ENCODE measurements around the gene CD300LD.

CD300LD gene

DNA sequence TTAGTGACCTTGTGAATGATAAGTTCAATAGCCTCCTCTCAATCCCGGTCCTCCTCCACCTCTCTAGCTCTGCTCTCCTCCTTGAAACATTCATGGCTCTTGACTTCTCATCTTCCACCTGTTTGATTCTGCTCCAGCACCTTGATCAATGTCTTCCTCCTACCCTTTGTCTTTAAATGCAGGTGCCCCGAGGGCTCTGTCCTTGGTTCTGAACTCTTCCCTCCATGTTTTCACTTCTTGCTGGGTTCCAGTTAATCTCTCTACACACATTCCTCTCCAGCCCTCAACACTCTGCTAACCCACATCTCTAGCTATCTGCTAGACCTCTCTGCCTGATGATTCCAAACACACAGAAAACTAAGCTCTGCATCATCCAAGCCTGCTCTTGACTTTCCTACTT lies 18.0 kb upstream of the CD300LD start:
- Mint-ChIP-seq H3K27me3 (ENCODE audit: low read depth) (peaks cover 23% of the 10 kb centered on the region), H3K4me1 (no peaks in the 10 kb centered on the region), H3K4me3 (no peak overlapping the region), H3K9me3 (peaks cover 3% of the 10 kb centered on the region), H3K27ac (no peak overlapping the region), H3K36me3 (ENCODE audit: low read depth) (no peaks in the 10 kb centered on the region)
- TF ChIP-seq, protein P1, sequence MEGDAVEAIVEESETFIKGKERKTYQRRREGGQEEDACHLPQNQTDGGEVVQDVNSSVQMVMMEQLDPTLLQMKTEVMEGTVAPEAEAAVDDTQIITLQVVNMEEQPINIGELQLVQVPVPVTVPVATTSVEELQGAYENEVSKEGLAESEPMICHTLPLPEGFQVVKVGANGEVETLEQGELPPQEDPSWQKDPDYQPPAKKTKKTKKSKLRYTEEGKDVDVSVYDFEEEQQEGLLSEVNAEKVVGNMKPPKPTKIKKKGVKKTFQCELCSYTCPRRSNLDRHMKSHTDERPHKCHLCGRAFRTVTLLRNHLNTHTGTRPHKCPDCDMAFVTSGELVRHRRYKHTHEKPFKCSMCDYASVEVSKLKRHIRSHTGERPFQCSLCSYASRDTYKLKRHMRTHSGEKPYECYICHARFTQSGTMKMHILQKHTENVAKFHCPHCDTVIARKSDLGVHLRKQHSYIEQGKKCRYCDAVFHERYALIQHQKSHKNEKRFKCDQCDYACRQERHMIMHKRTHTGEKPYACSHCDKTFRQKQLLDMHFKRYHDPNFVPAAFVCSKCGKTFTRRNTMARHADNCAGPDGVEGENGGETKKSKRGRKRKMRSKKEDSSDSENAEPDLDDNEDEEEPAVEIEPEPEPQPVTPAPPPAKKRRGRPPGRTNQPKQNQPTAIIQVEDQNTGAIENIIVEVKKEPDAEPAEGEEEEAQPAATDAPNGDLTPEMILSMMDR (IDR thresholded peaks at IDR 0.05; ENCODE audit: unreplicated experiment in 3 of 3): no peak

DNA sequence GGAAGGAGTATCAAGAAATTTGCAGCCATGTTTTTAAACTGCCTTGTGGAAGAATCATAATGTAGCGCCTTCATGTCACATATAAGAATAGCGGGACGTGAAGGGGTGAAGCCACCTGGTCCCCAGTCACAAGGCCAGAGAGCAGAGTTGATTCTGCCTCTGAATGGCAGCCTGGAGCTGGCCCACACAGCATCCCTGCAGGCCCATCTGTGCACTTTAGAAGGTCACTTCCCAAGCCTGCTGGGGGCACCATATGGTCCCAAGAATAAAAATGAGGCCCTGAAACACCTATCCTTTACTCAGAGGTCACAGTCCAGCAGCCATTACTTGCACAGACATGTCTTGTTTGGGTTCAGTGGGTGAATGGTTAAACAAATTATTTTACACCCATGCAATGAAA lies 16.4 kb upstream of the CD300LD start:
- H3K27ac Mint-ChIP-seq: no peak overlapping the region
- H3K4me3 Mint-ChIP-seq: no peak overlapping the region
- H3K9me3 Mint-ChIP-seq: peaks cover 3% of the 10 kb centered on the region
- peaks cover 21% of the 10 kb centered on the region for H3K27me3 Mint-ChIP-seq (ENCODE audit: low read depth)
- no peaks in the 10 kb centered on the region for H3K36me3 Mint-ChIP-seq (ENCODE audit: low read depth)
- H3K4me1 Mint-ChIP-seq: no peaks in the 10 kb centered on the region
- TF ChIP-seq, protein P1 (IDR thresholded peaks at IDR 0.05; ENCODE audit: unreplicated experiment in 3 of 3): no peak

DNA sequence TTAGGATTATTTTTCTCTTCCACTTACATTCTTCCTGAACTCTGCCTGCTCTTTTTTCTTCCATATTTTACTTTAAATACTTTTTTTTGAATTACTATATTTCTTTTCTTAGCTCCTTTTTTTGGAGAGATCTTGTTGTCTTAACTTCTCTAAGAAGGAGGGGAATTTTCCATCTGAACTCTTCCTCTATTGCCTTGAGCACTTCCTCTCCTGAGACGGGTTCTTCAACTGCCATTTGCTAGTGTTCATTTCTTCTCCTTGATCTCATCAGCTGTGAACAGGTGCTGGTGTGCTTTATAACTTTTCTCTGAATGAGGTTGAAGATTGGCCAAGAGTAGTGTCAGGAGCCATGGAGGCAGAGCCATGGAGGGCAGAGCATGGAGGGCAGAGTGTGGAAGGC lies 15.1 kb upstream of the CD300LD start:
- Mint-ChIP-seq H3K27me3 (ENCODE audit: low read depth) (peaks cover 23% of the 10 kb centered on the region), H3K27ac (no peak overlapping the region), H3K4me1 (no peaks in the 10 kb centered on the region)

DNA sequence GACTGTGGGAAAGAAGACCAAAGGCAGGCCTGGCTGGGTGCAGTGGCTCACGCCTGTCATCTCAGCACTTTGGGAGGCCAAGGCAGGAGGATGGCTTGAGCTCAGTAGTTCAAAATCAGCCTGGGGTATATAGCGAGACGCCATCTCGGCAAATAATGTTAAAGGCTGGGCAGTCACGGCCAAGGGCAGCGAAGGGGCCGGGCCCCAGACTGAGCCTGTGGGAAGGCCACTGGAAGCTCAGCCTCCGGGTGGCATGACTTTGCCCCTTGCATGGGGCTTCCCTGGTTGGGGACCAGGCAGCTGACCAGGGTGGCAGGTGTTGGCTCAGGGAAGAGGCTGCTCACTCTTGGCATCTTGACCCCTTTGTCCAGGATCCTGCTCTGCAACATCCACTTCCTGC lies 14.0 kb upstream of the CD300LD start:
- Mint-ChIP-seq H3K9me3 (peaks cover 3% of the 10 kb centered on the region), H3K27me3 (ENCODE audit: low read depth) (peaks cover 30% of the 10 kb centered on the region), H3K36me3 (ENCODE audit: low read depth) (no peaks in the 10 kb centered on the region), H3K27ac (no peak overlapping the region), H3K4me1 (no peaks in the 10 kb centered on the region), H3K4me3 (no peak overlapping the region)
- TF ChIP-seq, protein P1 (IDR thresholded peaks at IDR 0.05; ENCODE audit: unreplicated experiment in 3 of 3): no peak

More for the DNA sequence above, 15.1 kb upstream of the CD300LD start:
- no peak overlapping the region for H3K4me3 Mint-ChIP-seq
- TF ChIP-seq, protein P1 (IDR thresholded peaks at IDR 0.05; ENCODE audit: unreplicated experiment in 3 of 3): no peak
- no peaks in the 10 kb centered on the region for H3K36me3 Mint-ChIP-seq (ENCODE audit: low read depth)
- H3K9me3 Mint-ChIP-seq: peaks cover 3% of the 10 kb centered on the region

DNA sequence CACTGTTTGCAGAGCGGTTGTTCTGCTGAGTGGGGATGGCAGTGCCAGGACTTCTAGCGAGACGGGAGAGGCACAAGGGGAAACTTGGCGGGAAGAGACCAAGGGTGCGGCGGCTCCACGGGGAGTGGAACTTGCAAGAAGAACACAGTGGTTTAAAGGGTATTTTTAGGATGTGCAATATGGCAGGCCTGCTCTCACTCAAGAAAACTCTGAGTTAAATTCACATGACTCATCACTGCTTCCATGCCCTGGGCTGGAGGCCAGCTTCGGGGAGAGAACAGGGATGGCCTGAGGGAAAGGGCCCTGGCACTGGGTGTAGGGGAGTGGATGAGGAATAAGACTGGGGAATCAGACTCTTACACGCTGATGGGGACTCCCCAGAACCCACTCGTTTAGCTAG lies 13.3 kb upstream of the CD300LD start:
- Mint-ChIP-seq H3K27ac (no peak overlapping the region), H3K27me3 (ENCODE audit: low read depth) (peaks cover 37% of the 10 kb centered on the region), H3K4me1 (no peaks in the 10 kb centered on the region), H3K4me3 (no peak overlapping the region), H3K9me3 (peaks cover 3% of the 10 kb centered on the region), H3K36me3 (ENCODE audit: low read depth) (no peaks in the 10 kb centered on the region)
- TF ChIP-seq, protein P1 (IDR thresholded peaks at IDR 0.05; ENCODE audit: unreplicated experiment in 3 of 3): no peak

DNA sequence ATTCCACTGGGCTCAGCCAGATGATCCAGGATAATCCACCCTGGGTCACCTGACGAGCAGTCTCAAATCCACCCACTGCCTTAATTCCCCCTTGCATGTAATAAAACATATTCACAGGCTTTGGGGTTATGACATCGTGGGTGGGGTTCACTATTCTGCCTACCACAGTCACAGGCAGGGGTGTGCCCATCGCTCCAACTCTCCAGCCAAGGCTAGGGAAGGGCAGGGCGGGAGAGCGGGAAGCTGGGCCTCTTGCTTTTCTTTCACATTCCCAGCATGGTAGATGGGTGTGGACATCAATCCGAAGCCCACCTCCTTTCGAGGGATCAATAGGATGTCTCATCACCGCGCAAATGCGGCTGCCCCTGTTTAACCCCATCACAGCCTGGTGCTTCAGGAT lies 12.7 kb upstream of the CD300LD start:
- H3K4me3 Mint-ChIP-seq: no peak overlapping the region
- peaks cover 43% of the 10 kb centered on the region for H3K27me3 Mint-ChIP-seq (ENCODE audit: low read depth)
- no peaks in the 10 kb centered on the region for H3K4me1 Mint-ChIP-seq
- no peaks in the 10 kb centered on the region for H3K36me3 Mint-ChIP-seq (ENCODE audit: low read depth)
- H3K27ac Mint-ChIP-seq: no peak overlapping the region
- peaks cover 3% of the 10 kb centered on the region for H3K9me3 Mint-ChIP-seq
- TF ChIP-seq, protein P1 (IDR thresholded peaks at IDR 0.05; ENCODE audit: unreplicated experiment in 3 of 3): no peak
